Neutrophil (primary cell): Measurements from ENCODE around the gene ABHD16A.

Experiments used
- H3K27ac ChIP-seq: fragments of 200-600 bp; sonication (generic); 2 replicates; pipeline ENCODE4 v1.5.1; 2016; ENCODE audit warnings: mild to moderate bottlenecking, moderate library complexity
- H3K27me3 ChIP-seq: fragments of 200-600 bp; sonication (generic); 2 replicates; pipeline ENCODE4 v1.6.0; 2016; ENCODE audit warnings: mild to moderate bottlenecking
- H3K36me3 ChIP-seq: fragments of 200-600 bp; sonication (generic); 2 replicates; pipeline ENCODE4 v1.5.1; 2017
- H3K4me1 ChIP-seq, 2 experiments: fragments of 200-600 bp in 1 of 2; sonication (generic) in 1 of 2; 1 replicate in 1 of 2; 2 replicates in 1 of 2; pipeline versions ENCODE4 v1.5.1 to v1.6.1; 2013 to 2016; ENCODE audit warnings: low read depth in 1 of 2, low read length in 1 of 2, mild to moderate bottlenecking in 1 of 2, moderate library complexity in 1 of 2; ENCODE audit not compliant: control insufficient read depth in 1 of 2, insufficient read depth in 1 of 2
- H3K4me3 ChIP-seq, 2 experiments: fragments of 200-600 bp in 1 of 2; sonication (generic) in 1 of 2; 1 replicate in 1 of 2; 2 replicates in 1 of 2; pipeline ENCODE4 v1.5.1; 2013 to 2016; ENCODE audit warnings: low read depth in 1 of 2, low read length in 1 of 2, mild to moderate bottlenecking in 1 of 2, moderate library complexity in 1 of 2
- H3K9me3 ChIP-seq: fragments of 200-600 bp; sonication (generic); 2 replicates; pipeline ENCODE4 v1.5.1; 2016
- TF ChIP-seq, protein P1 (sequence below): fragments of 200-600 bp; sonication (generic); IDR thresholded peaks from 2 replicates; pipeline ENCODE4 v1.5.1; 2016; ENCODE audit warnings: antibody characterized with exemption

The ABHD16A gene

DNA sequence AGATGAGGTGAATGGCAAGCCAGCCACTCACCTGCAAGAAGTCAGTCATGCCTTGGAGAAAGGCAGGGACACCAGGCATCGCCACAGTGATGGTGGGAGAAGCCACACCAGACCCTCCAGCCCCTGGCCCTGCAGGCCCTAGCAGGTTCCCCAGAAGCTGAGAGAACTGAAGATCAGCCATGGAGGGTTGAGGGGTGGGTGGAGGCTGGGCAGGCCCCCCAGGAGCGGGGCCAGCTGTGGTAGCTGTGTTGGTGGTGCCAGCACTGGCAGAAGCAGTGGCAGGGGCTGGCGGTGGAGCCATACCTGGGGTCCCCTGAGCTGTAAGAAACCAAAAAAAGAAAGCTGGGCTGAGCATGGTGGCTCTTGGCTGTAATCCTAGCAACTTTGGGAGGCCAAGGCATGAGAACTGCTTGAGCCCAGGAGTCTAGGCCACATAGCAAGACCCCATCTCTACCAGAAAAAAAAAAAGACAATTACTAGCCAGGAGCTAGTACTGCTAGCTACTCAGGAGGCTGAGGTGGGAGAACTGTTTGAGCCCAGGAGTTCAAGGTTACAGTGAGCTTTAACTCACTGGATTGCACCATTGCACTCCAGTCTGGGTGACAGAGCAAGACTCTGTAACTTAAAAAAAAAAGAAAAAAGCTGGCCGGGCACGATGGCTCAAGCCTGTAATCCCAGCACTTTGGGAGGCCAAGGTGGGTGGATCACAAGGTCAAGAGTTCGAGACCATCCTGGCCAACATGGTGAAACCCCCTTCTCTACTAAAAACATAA lies 60.1 kb downstream of the ABHD16A start:
- Histone ChIP-seq H3K27ac (no peak overlapping the region), H3K4me1 (no peaks in the 10 kb centered on the region), H3K27me3 (no peaks in the 10 kb centered on the region), H3K4me3 (no peak overlapping the region), H3K36me3 (peaks cover 98% of the 10 kb centered on the region), H3K9me3 (no peaks in the 10 kb centered on the region)
- TF ChIP-seq, protein P1, sequence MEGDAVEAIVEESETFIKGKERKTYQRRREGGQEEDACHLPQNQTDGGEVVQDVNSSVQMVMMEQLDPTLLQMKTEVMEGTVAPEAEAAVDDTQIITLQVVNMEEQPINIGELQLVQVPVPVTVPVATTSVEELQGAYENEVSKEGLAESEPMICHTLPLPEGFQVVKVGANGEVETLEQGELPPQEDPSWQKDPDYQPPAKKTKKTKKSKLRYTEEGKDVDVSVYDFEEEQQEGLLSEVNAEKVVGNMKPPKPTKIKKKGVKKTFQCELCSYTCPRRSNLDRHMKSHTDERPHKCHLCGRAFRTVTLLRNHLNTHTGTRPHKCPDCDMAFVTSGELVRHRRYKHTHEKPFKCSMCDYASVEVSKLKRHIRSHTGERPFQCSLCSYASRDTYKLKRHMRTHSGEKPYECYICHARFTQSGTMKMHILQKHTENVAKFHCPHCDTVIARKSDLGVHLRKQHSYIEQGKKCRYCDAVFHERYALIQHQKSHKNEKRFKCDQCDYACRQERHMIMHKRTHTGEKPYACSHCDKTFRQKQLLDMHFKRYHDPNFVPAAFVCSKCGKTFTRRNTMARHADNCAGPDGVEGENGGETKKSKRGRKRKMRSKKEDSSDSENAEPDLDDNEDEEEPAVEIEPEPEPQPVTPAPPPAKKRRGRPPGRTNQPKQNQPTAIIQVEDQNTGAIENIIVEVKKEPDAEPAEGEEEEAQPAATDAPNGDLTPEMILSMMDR, result no peak

DNA sequence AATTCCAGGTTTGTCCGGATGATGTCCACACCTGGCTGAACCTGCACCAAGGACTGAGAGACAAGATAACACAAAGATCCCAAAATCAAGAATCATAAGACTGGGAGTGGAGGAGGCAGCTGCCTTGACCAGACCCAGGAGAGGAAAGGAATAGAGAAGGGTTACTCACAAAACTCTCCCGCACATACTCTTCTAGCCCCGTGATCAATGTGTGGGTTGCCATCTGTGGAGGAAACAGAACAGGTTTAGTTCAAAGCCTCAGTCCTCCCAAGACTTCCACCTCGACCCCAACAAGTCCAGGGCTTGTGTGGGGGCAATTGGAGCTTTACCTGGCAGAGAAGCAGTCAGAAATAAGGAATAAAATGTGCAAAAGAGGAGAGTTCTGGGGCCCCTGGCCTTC lies 61.8 kb downstream of the ABHD16A start:
- TF ChIP-seq, protein P1, result no peak
- Histone ChIP-seq H3K4me1 (no peaks in the 10 kb centered on the region), H3K36me3 (peaks cover 99% of the 10 kb centered on the region), H3K27me3 (no peaks in the 10 kb centered on the region), H3K9me3 (peaks cover 4% of the 10 kb centered on the region), H3K4me3 (no peak overlapping the region), H3K27ac (peak overlapping the region; percentile 13)

DNA sequence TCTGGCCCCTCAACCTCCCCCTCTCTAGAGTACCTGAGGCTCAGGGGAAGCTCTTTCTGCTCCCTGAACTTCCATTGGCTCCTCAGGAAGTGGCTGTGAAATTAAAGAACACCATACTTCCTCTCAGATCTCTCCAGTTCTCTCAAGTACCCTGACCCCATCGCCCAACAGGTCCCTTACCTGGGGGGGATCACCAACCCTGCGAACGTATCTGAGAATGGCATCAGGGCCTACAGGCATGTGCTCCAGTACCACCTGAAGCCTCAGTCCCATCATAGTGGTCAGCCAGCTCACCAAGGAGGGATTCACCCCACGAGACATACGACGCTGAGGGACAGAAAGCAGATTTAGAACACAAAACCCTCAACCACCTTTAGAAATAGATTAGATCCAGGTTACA lies 62.5 kb downstream of the ABHD16A start:
- Histone ChIP-seq H3K27me3 (no peaks in the 10 kb centered on the region), H3K27ac (no peak overlapping the region), H3K9me3 (peaks cover 4% of the 10 kb centered on the region), H3K4me1 (no peaks in the 10 kb centered on the region), H3K36me3 (peaks cover 99% of the 10 kb centered on the region), H3K4me3 (no peak overlapping the region)
- TF ChIP-seq, protein P1, result no peak

- TF ChIP-seq, protein P1, result no peak
- H3K9me3 ChIP-seq, result peaks cover 4% of the 10 kb centered on the region
- no peaks in the 10 kb centered on the region for H3K27me3 ChIP-seq
- H3K36me3 ChIP-seq, result peaks cover 99% of the 10 kb centered on the region
- H3K4me1 ChIP-seq, result no peaks in the 10 kb centered on the region
- no peak overlapping the region for H3K4me3 ChIP-seq
- H3K27ac ChIP-seq, result peak overlapping the region; percentile 31
These were observed 63.7 kb downstream of the ABHD16A start for GRCh38 chr6:31639449-31639861.

- no peaks in the 10 kb centered on the region for H3K4me1 ChIP-seq
- H3K36me3 ChIP-seq, result peaks cover 99% of the 10 kb centered on the region
- no peak overlapping the region for H3K4me3 ChIP-seq
- peaks cover 4% of the 10 kb centered on the region for H3K9me3 ChIP-seq
- peak overlapping the region; percentile 31 for H3K27ac ChIP-seq
- H3K27me3 ChIP-seq, result no peaks in the 10 kb centered on the region
- TF ChIP-seq, protein P1, result no peak
These were observed 64.1 kb downstream of the ABHD16A start for GRCh38 chr6:31639043-31639442.
